GM20000 (cell line): ENCODE measurements around the gene CYB5A.
"Not testable (repeated sequence)": the region's sequence is repeated elsewhere in the genome, so short reads cannot be mapped to it uniquely, and the experiment has no call there.

Source experiments
- DNase-seq: peaks from one replicate; pipeline ENCODE4 v3.0.0; 2012; ENCODE audit warnings: low spot score
- TF ChIP-seq, protein P1 (sequence below): IDR thresholded peaks from 2 replicates; pipeline ENCODE4 v1.5.1; 2012; ENCODE audit warnings: mild to moderate bottlenecking, control low read depth; ENCODE audit errors: extremely low read depth, missing control alignments

The CYB5A gene

DNA sequence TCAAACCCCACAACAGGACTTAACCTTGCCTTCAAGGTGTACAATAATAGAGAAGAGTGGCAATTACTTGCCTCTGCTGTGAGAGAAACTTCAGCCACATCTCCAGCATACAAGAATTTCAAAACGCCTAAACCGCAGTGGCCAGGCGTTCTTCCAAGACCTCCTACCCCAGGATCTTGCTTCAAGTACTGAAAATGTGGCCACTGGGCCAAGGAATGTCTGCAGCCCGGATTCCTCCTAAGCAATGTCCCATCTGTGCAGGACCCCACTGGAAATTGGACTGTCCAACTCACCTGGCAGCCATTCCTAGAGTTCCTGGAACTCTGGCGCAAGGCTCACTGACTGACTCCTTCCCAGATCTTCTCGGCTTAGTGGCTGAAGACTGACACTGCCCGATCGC lies 2.8 kb upstream of the CYB5A start:
- no peak for DNase-seq
- TF ChIP-seq, protein P1, sequence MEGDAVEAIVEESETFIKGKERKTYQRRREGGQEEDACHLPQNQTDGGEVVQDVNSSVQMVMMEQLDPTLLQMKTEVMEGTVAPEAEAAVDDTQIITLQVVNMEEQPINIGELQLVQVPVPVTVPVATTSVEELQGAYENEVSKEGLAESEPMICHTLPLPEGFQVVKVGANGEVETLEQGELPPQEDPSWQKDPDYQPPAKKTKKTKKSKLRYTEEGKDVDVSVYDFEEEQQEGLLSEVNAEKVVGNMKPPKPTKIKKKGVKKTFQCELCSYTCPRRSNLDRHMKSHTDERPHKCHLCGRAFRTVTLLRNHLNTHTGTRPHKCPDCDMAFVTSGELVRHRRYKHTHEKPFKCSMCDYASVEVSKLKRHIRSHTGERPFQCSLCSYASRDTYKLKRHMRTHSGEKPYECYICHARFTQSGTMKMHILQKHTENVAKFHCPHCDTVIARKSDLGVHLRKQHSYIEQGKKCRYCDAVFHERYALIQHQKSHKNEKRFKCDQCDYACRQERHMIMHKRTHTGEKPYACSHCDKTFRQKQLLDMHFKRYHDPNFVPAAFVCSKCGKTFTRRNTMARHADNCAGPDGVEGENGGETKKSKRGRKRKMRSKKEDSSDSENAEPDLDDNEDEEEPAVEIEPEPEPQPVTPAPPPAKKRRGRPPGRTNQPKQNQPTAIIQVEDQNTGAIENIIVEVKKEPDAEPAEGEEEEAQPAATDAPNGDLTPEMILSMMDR: no peak

DNA sequence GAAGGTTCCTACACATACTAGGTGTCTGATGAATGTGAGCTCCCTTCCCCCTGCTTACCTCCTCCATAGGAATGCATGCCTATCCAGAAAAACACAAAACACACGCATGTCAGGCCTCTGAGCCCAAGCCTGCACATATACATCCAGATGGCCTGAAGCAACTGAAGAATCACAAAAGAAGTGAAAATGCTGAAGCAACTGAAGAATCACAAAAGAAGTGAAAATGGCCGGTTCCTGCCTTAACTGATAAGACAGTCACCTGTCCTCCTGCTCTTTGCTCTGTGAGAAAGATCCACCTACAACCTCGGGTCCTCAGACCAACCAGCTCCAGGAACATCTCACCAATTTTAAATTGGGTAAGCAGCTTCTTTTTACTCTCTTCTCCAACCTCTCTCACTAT lies 1.2 kb upstream of the CYB5A start:
- DNase-seq: not testable (repeated sequence)

DNA sequence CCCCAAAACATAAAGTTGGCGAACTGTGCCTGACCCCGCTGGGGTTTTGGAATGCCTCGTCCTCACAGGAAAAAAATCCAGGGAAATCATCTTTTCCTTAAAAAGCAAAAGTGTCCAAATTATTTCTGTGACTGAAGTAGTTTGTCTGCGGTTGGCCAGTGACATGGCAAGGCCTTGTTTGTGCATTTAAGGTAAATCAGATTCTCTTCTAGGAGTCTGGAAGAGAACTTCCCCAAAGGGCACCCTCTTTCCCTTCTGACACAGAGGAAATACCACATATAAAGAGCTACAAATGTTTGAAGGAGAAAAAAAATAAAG lies 737 bp upstream of the CYB5A start:
- no peak for DNase-seq
- TF ChIP-seq, protein P1: no peak

DNA sequence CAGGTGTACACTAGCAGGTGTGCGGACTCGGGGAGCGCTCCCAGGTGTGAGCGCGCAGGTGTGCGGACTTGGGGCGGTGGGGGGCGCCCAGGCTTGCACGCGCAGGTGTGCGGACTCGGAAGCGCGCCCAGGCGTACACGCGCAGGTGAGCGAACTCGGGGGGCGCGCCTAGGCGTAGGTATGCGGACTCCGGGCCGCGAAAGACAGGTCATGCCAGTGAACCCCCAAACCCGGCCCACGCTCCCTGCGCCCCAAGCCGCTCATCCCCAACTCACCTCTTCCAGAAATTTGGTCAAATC lies 342 bp downstream of the CYB5A start:
- TF ChIP-seq, protein P1: no peak
- DNase-seq: no peak

DNA sequence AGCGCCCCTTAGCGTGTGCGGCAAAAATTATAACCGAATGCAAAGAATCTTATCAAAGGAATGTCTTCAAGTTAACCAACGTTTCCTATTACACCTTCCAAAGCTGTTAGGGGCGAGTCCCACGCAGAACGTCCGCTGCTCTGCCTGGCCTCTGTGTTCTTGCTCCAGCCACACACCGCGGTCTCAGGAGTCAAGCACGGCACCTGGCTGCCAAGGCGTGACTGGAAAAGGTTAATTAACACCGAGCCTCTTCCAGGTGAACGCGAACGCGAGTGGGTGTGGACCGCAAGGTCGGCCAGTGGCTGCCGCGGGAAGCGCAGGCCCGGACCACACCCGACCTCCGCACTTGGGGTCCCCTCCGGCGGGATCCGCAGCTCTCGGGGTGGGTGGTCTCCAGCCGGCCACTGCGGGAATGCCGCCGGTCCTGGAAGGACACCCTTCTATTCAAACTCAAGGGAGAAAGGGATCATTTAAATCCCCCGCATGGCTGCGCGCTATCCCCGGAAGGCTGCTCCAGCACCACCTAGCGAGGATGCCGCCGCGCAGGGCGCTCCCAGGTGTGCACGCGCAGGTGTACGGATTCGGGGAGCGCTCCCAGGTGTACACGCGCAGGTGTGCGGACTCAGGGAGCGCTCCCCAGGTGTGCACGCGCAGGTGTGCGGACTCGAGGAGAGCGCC lies 830 bp downstream of the CYB5A start:
- DNase-seq: no peak
- TF ChIP-seq, protein P1: no peak

DNA sequence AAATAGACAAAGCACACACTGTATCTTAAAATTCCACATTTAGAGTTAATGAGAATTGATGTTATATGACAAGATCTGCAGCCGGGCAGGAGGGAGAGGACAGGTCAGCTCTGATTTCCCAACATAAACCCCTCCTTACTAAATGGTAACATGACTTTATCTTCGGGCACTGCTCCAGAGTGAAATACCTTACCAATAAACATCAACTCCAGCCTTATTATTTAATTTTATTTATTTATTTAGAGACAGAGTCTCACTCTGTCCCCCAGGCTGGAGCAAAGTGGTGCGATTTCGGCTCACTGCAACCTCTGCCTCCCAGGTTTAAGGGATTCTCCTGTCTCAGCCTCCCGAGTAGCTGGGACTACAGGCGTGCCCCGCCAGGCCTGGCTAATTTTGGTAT lies 1.7 kb downstream of the CYB5A start:
- TF ChIP-seq, protein P1: no peak
- no peak for DNase-seq

DNA sequence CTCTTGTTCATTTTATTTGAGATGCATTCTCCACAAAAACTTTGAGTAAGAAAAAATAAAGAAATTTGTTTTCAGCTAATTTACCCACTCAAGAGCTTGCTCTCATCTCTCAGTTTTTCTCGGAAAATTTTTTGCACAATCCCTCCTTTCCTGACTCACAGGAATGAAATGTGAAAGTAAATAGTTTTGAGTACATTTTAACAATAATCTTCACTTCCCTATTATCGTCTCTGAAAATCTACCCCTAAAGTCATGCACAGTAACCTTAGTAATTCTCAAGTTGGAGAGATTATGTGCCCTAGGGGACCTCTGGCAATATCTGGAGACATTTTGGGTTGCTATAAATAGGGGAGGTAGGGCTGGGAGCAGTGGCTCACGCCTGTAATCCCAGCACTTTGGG lies 2.6 kb downstream of the CYB5A start:
- TF ChIP-seq, protein P1: no peak
- DNase-seq: no peak

DNA sequence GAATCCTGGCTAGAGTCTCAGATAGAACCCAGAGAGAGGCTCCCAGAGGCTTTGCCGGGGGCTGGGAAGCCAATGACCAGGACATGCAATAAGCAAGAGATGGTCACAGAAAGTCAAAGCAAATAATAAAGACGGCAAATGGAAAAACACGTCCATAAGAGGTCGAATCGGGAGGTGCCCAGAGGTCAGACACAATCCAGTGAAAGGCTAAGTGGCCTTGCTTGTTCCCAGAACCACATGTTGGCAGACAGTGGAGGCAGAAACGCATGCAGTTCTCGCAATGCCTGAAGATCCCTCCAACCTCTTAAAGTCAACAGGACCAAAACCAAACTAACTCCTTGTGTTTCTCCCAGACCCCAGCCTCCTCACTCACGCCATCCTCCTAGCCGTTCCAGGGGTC lies 3.0 kb downstream of the CYB5A start:
- no peak for DNase-seq
- TF ChIP-seq, protein P1: no peak
